ENCODE data around the gene PTEN. TPM values are rescaled to one million over a fixed set of nuclear protein-coding genes. Genes with fewer than 3 reads are reported as not detected.
"Not testable (repeated sequence)": the region's sequence is repeated elsewhere in the genome, so short reads cannot be mapped to it uniquely, and the experiment has no call there.

PTEN gene
- total RNA-seq, 1 donor from 2014 or later: 69.3 TPM

DNA sequence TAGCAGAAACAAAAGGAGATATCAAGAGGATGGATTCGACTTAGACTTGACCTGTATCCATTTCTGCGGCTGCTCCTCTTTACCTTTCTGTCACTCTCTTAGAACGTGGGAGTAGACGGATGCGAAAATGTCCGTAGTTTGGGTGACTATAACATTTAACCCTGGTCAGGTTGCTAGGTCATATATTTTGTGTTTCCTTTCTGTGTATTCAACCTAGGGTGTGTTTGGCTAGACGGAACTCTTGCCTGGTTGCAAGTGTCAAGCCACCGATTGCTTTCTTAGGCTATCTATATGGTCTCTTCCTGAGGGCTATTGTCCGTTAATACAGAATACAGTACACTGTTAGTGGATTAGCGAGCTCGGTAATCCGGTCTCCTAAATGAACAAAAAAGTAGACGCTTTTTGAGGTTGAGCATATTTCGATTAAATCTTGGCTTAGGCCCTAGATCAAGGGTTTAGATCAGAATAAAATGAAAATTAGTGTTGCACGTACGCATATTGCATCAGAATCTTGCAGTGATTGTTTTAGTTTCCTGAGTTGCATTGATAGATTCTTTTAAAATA, 1.2 kb downstream of the PTEN start:
- TF ChIP-seq, protein P1, sequence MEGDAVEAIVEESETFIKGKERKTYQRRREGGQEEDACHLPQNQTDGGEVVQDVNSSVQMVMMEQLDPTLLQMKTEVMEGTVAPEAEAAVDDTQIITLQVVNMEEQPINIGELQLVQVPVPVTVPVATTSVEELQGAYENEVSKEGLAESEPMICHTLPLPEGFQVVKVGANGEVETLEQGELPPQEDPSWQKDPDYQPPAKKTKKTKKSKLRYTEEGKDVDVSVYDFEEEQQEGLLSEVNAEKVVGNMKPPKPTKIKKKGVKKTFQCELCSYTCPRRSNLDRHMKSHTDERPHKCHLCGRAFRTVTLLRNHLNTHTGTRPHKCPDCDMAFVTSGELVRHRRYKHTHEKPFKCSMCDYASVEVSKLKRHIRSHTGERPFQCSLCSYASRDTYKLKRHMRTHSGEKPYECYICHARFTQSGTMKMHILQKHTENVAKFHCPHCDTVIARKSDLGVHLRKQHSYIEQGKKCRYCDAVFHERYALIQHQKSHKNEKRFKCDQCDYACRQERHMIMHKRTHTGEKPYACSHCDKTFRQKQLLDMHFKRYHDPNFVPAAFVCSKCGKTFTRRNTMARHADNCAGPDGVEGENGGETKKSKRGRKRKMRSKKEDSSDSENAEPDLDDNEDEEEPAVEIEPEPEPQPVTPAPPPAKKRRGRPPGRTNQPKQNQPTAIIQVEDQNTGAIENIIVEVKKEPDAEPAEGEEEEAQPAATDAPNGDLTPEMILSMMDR (IDR thresholded peaks at IDR 0.05): no peak
- H3K4me3 Mint-ChIP-seq (ENCODE audit: unreplicated experiment): peak overlapping the region; percentile 95

DNA sequence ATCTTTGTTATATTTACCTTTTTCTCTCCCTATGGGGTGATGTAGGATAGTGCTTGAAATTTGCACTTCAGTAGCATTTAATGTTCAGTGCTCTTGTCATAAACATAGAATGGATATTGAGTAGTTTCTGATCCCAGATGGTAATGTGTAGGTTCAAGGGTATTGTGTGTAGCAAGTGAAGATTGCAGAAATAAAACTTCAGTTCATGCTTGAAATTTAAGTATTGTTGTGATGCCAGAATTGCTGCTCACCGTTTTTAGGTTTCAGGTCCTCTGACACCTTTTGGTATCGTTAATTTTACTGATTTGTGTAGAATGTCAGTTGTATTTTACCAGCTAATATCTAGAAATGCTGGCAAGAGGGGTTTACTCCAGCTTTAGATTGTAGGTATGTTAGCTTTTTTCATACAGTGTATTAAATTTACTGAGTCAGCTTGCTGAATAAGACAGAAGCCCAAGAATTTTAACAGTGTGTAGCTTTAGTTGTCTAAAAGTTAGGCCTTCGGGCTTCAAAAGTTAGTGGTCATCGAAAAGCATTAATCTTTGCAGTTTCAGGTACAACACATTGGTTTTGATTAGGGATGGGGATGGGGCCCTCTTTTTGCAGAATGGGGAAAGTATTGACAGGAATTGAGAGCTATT, 1.9 kb downstream of the PTEN start:
- DNase-seq (ENCODE audit: extremely low spot score, unreplicated experiment): no peak
- Mint-ChIP-seq H3K36me3 (ENCODE audit: unreplicated experiment) (peaks cover 3% of the 10 kb centered on the region), H3K27me3 (ENCODE audit: unreplicated experiment) (no peaks in the 10 kb centered on the region), H3K4me3 (ENCODE audit: unreplicated experiment) (peak overlapping the region; percentile 95), H3K9me3 (ENCODE audit: unreplicated experiment) (no peaks in the 10 kb centered on the region), H3K4me1 (ENCODE audit: unreplicated experiment) (peaks cover 34% of the 10 kb centered on the region), H3K27ac (ENCODE audit: unreplicated experiment) (peak overlapping the region; percentile 77)
- TF ChIP-seq, protein P1 (IDR thresholded peaks at IDR 0.05): no peak

More for the DNA sequence above, 1.2 kb downstream of the PTEN start:
- Mint-ChIP-seq H3K9me3 (ENCODE audit: unreplicated experiment) (no peaks in the 10 kb centered on the region), H3K27ac (ENCODE audit: unreplicated experiment) (peak overlapping the region; percentile 77), H3K27me3 (ENCODE audit: unreplicated experiment) (no peaks in the 10 kb centered on the region), H3K4me1 (ENCODE audit: unreplicated experiment) (peaks cover 31% of the 10 kb centered on the region), H3K36me3 (ENCODE audit: unreplicated experiment) (peaks cover 3% of the 10 kb centered on the region)
- DNase-seq (ENCODE audit: extremely low spot score, unreplicated experiment): no peak

DNA sequence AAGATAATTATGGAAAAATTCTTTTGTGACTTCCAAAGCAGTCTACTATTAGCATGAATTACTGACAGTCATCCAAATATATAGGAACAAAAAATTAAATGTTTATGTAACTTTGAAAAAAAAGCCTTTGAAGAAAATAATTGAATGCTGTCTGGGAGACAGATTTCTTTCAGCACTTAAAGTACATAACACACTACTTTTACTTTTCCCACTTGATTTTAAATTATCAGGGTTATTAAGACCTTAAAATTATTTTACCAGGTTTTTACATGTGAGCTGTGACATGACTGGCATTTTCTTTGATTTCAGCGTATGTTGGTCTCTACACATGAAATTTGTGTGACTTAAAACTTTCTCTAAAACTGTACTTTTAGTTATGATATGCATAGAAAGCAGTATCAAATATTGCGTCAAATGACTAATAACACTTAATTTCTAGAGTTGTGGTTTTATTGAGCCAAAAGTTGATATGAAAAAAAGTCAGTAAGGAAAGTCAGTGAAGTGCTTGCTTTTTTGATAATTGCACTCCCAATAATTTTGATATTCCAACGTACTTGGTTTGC, 3.1 kb downstream of the PTEN start:
- Mint-ChIP-seq H3K9me3 (ENCODE audit: unreplicated experiment) (no peaks in the 10 kb centered on the region), H3K4me1 (ENCODE audit: unreplicated experiment) (peaks cover 45% of the 10 kb centered on the region), H3K36me3 (ENCODE audit: unreplicated experiment) (peaks cover 3% of the 10 kb centered on the region), H3K4me3 (ENCODE audit: unreplicated experiment) (peak overlapping the region; percentile 95), H3K27ac (ENCODE audit: unreplicated experiment) (peak overlapping the region; percentile 77), H3K27me3 (ENCODE audit: unreplicated experiment) (no peaks in the 10 kb centered on the region)
- no peak for DNase-seq (ENCODE audit: extremely low spot score, unreplicated experiment)
- TF ChIP-seq, protein P1 (IDR thresholded peaks at IDR 0.05): no peak

DNA sequence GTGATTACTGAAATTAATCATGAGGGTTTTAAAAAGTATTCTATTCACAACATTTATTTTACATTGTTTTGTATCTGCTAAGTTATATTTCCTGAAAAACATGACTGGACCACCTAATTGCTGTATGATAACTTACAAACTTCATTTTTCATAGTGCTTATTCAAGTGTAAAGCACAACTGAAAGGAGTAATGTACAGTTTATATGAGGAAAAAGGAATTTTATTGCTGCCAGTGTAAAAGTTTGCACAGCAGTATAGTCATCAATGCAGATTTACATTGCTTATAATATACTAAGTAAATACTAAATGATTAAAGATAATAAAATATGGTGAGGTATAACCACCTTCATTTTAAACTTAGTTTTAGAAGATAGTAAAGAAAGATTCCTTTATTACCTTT, 4.0 kb downstream of the PTEN start:
- Mint-ChIP-seq H3K27ac (ENCODE audit: unreplicated experiment) (peak overlapping the region; percentile 77), H3K27me3 (ENCODE audit: unreplicated experiment) (no peaks in the 10 kb centered on the region), H3K36me3 (ENCODE audit: unreplicated experiment) (peaks cover 6% of the 10 kb centered on the region), H3K4me1 (ENCODE audit: unreplicated experiment) (peaks cover 48% of the 10 kb centered on the region), H3K9me3 (ENCODE audit: unreplicated experiment) (no peaks in the 10 kb centered on the region), H3K4me3 (ENCODE audit: unreplicated experiment) (peak overlapping the region; percentile 95)
- TF ChIP-seq, protein P1 (IDR thresholded peaks at IDR 0.05): no peak
- no peak for DNase-seq (ENCODE audit: extremely low spot score, unreplicated experiment)

DNA sequence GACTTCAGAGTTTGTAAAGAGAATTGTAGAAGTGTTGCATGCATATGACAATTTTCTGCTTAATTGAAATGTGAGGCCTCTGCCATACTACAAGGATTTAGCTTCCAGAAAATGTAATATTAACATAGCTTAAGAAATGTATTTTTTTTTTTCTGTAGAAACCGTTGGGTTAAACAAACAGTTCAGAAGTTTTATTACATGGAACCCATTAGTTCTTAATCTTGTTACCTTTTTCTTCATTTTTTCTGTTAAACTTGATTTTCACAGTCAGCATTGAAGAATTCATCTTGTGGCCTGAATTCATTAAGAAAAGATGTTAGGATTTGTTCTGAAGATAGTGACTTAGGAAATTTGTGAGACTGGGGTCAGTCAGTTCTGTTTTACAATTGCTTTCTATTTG, 4.9 kb downstream of the PTEN start:
- no peak for DNase-seq (ENCODE audit: extremely low spot score, unreplicated experiment)
- H3K4me3 Mint-ChIP-seq (ENCODE audit: unreplicated experiment): peak overlapping the region; percentile 61
- peak overlapping the region; percentile 55 for H3K27ac Mint-ChIP-seq (ENCODE audit: unreplicated experiment)
- TF ChIP-seq, protein P1 (IDR thresholded peaks at IDR 0.05): no peak
- no peaks in the 10 kb centered on the region for H3K9me3 Mint-ChIP-seq (ENCODE audit: unreplicated experiment)
- H3K27me3 Mint-ChIP-seq (ENCODE audit: unreplicated experiment): no peaks in the 10 kb centered on the region
- peaks cover 9% of the 10 kb centered on the region for H3K36me3 Mint-ChIP-seq (ENCODE audit: unreplicated experiment)
- H3K4me1 Mint-ChIP-seq (ENCODE audit: unreplicated experiment): peaks cover 50% of the 10 kb centered on the region

DNA sequence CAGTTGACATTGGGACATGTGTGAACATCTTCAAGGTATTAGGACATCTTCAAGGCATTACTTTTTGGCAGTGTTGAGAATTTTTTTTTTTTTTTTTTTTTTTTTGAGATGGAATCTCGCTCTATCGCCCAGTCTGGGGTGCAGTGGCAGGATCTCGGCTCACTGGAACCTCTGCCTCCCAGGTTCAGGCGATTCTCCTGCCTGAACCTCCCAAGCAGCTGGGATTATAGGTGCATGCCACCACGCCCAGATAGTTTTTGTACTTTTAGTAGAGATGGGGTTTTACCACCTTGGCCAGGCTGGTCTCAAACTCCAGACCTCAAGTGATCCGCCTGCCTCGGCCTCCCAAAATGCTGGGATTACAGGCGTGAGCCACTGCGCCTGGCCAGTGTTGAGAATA, 5.7 kb downstream of the PTEN start:
- H3K4me1 Mint-ChIP-seq (ENCODE audit: unreplicated experiment): peaks cover 57% of the 10 kb centered on the region
- H3K27me3 Mint-ChIP-seq (ENCODE audit: unreplicated experiment); H3K9me3 Mint-ChIP-seq (ENCODE audit: unreplicated experiment); DNase-seq (ENCODE audit: extremely low spot score, unreplicated experiment); H3K27ac Mint-ChIP-seq (ENCODE audit: unreplicated experiment): not testable (repeated sequence)
- H3K36me3 Mint-ChIP-seq (ENCODE audit: unreplicated experiment): peaks cover 13% of the 10 kb centered on the region
- peak overlapping the region; percentile 61 for H3K4me3 Mint-ChIP-seq (ENCODE audit: unreplicated experiment)
